Fibroblast of villous mesenchyme (primary cell): ENCODE measurements around the gene CAMSAP3. TPM values are rescaled to one million over a fixed set of nuclear protein-coding genes. Genes with fewer than 3 reads are reported as not detected.

Experiments
- DNase-seq: peaks from one replicate; pipeline ENCODE4 v3.0.0-alpha.2; 2010; ENCODE audit warnings: low read depth
- H3K4me3 ChIP-seq: 2 replicates; pipeline ENCODE4 v1.5.1; 2011; ENCODE audit warnings: low read depth, mild to moderate bottlenecking, low read length
- CTCF ChIP-seq: IDR thresholded peaks from 2 replicates; pipeline ENCODE4 v1.5.1; 2012; ENCODE audit warnings: low read depth, mild to moderate bottlenecking, low read length; ENCODE audit not compliant: insufficient read depth
- total RNA-seq: library from RNA; depleted of rRNA; stranded (reverse); fragments of >200 nt; gene quantifications from 2 replicates; pipeline ENCODE4 v1.2.3, GENCODE V29; 2012

CAMSAP3 gene
- total RNA-seq, 1 donor = not detected

GRCh38 chr19:7603919-7604318 lies 8.3 kb downstream of the CAMSAP3 start:
- peak; percentile 44 for DNase-seq
- no peak overlapping the region for H3K4me3 ChIP-seq
- no peak for TF ChIP-seq CTCF

GRCh38 chr19:7605490-7606222 lies 10.0 kb downstream of the CAMSAP3 start:
- TF ChIP-seq CTCF = no peak
- peak; percentile 13 for DNase-seq
- H3K4me3 ChIP-seq = no peak overlapping the region

GRCh38 chr19:7606289-7606688 lies 10.6 kb downstream of the CAMSAP3 start:
- no peak for TF ChIP-seq CTCF
- no peak for DNase-seq
- H3K4me3 ChIP-seq = no peak overlapping the region

- no peak for DNase-seq
- TF ChIP-seq CTCF = no peak
- no peak overlapping the region for H3K4me3 ChIP-seq
Observed at GRCh38 chr19:7607212-7607873, 11.7 kb downstream of the CAMSAP3 start.

- no peak overlapping the region for H3K4me3 ChIP-seq
- DNase-seq = no peak
- TF ChIP-seq CTCF = no peak
Observed at GRCh38 chr19:7607874-7608560, 12.4 kb downstream of the CAMSAP3 start.

- DNase-seq = no peak
- TF ChIP-seq CTCF = no peak
Observed at GRCh38 chr19:7610491-7611240, 15.0 kb downstream of the CAMSAP3 start.

More at GRCh38 chr19:7610491-7611240, 15.0 kb downstream of the CAMSAP3 start:
- H3K4me3 ChIP-seq = no peak overlapping the region
